Stimulated activated CD4-positive, alpha-beta T cell treated with anti-CD3 and anti-CD28 coated beads, TNF-alpha, amount 100 ng/mL, for 1 hour (primary cell): ENCODE data around the gene GBF1.

Experiments
- DNase-seq, 3 donors: peaks; one replicate each; pipeline ENCODE4 v3.0.0-alpha.2; 2020; ENCODE audit warnings: low read depth in 3 of 3, low spot score in 1 of 3

Gene GBF1

GRCh38 chr10:102341038-102341688 is 95.8 kb downstream of the GBF1 start:
- DNase-seq, result no peak

GRCh38 chr10:102342458-102342857 is 97.1 kb downstream of the GBF1 start:
- DNase-seq, result no peak

- no peak for DNase-seq
Observed at GRCh38 chr10:102342958-102343357, 97.6 kb downstream of the GBF1 start.

- no peak for DNase-seq
Observed at GRCh38 chr10:102344067-102344466, 98.7 kb downstream of the GBF1 start.

GRCh38 chr10:102347236-102347828 is 102.0 kb downstream of the GBF1 start:
- no peak for DNase-seq

GRCh38 chr10:102352066-102352715 is 106.9 kb downstream of the GBF1 start:
- peak; percentile 39 to 53 (median 50) for DNase-seq

- no peak for DNase-seq
Observed at GRCh38 chr10:102354451-102354850, 109.1 kb downstream of the GBF1 start.

GRCh38 chr10:102358712-102359382 is 113.5 kb downstream of the GBF1 start:
- no peak for DNase-seq

GRCh38 chr10:102367441-102367840 is 122.1 kb downstream of the GBF1 start:
- no peak for DNase-seq

- no peak for DNase-seq
Observed at GRCh38 chr10:102368077-102368476, 122.7 kb downstream of the GBF1 start.

GRCh38 chr10:102371295-102371694 is 126.0 kb downstream of the GBF1 start:
- DNase-seq, result no peak

GRCh38 chr10:102375250-102375649 is 129.9 kb downstream of the GBF1 start:
- DNase-seq, result no peak

- DNase-seq, result no peak
Observed at GRCh38 chr10:102375867-102376266, 130.5 kb downstream of the GBF1 start.

- no peak for DNase-seq
Observed at GRCh38 chr10:102376901-102377300, 131.6 kb downstream of the GBF1 start.

GRCh38 chr10:102379383-102379782 is 134.1 kb downstream of the GBF1 start:
- no peak for DNase-seq

- no peak for DNase-seq
Observed at GRCh38 chr10:102381983-102382382, 136.7 kb downstream of the GBF1 start.

GRCh38 chr10:102382871-102383270 is 137.5 kb downstream of the GBF1 start:
- no peak for DNase-seq

GRCh38 chr10:102384053-102384452 is 138.7 kb downstream of the GBF1 start:
- no peak for DNase-seq

- no peak for DNase-seq
Observed at GRCh38 chr10:102384606-102385429, 139.5 kb downstream of the GBF1 start.

GRCh38 chr10:102389894-102390293 is 144.6 kb downstream of the GBF1 start:
- DNase-seq, result no peak

- DNase-seq, result no peak
Observed at GRCh38 chr10:102392306-102392705, 147.0 kb downstream of the GBF1 start.
